NCI-H446 (cell line): ENCODE results near the gene MOB2.
"Not testable (repeated sequence)": the region's sequence is repeated elsewhere in the genome, so short reads cannot be mapped to it uniquely, and the experiment has no call there.

Experiments
- DNase-seq, 2 experiments: peaks; one replicate each; lab custom pipeline; 2025; lab: John Stamatoyannopoulos, UW

The MOB2 gene

GRCh38 chr11:1442807-1443366 lies 43.7 kb downstream of the MOB2 start:
- no peak for DNase-seq

DNA sequence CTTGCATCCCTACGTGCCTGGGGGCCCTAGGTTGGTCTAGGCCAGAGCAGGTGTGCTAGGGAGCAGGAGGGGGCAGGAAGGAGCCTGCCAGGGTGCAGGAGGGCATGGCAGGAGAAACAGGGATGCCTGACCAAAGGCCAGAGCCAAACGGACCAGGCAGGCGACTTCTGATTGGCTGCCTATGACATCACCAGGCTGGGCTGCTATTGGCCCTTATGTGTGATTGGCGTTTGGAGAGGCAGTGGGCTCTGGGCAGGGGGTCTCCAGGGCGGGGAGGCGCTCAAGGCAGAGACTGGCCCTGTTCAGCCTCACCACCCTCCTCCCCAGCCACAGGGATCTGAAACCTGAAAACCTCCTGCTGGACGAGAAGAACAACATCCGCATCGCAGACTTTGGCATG lies 44.4 kb downstream of the MOB2 start:
- DNase-seq: no peak

GRCh38 chr11:1440496-1440895 lies 46.1 kb downstream of the MOB2 start:
- DNase-seq: no peak

- DNase-seq: no peak
Observed at GRCh38 chr11:1440066-1440465, 46.5 kb downstream of the MOB2 start.

DNA sequence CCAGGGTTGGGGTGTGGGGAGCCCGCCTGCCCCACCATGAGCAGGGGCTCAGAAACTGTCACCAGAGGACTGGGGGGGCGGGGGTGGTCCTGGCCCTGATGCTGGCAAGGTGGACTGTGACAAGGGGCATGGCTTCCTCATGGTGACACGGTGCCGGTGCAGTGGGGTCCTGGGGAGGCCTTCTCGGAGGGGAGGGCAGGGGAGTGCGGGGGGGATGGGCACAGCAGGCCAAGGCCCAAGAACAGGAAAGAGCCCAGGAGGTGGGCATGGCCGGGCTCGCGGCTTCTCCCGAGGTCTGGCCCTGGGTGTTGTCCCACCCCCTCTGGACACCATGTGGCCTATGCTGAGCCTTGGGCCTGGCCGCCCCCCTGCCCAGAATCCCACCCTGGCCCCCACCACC lies 47.2 kb downstream of the MOB2 start:
- no peak for DNase-seq

DNA sequence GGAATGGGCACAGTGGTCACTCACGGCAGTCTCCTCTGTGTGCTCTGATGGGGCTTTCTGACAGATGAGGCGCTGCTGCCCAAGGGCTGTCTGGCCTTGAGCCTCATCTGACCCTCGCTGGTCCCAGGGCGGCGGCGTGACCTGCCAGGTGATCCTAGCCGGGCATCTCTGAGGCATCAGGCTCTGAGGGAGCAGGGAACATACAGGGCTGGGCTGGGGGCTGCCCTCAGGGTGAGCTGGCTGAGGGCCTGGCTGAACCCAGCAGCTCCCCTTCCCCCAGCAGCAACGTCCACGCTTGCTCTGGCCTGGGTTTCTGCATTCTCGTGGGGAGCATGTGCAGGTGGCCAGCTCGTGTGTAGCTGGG lies 47.6 kb downstream of the MOB2 start:
- DNase-seq: no peak

DNA sequence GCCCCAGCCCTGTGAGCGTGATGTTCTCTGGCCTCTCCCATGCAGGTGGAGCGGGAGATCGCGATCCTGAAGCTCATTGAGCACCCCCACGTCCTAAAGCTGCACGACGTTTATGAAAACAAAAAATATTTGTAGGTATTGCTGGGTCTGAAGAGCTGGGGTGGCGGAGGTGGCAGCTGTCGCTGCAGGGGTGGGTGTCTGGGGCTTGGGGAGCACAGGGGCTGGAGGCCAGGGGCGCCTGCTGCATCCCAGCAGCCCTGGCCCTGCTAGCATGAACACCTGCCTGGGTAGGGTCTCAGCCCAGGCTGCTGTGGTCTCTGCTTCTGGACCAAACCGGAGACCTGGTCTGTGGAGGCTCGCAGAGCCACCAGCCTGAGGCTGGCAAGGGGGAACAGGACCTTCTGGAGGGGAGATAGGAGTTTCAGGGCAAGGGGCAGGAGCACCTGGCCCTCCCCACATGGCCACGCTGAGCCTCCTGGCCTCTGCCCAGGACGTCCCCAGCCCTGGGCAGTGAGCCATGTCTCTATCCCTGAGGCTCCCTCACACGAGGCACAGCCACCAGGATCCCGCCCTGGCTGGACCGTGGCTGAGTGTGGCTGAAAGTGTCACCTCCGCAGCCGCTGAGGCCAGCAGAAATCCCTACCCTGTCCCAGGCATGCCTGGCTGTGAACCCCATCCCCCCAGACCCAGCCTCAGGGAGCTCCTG lies 48.2 kb downstream of the MOB2 start:
- DNase-seq: no peak

- DNase-seq: peak in 1 of 2 experiments; percentile 13
Observed at GRCh38 chr11:1437500-1437899, 49.1 kb downstream of the MOB2 start.

DNA sequence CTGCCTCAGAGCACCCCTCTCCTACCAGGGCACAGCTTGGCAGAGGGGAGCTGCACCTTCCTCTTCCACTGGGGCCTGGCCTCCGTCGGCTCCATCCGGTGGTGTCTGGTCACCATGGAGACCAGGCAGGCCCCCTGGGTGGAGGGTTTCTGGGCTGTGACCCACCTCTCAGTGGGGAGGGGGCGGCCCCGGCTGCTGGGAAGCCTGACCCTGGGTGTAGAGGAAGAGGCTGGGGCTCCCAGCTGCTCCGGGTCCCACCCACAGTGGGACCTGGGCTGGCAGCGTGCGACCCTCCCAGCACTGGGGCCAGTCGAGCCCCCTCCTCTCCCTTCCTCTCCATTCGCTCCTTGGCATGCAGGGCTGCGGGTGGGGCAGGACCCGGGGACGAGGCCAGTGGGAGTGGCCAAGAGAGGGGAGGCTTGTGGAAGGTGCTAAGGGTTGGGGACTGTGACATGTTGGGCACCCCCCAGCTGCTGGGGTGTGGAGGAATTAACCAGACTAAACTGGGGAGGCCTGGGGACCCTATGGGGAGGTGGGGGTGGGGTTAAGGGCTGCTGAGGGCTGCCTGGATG lies 50.0 kb downstream of the MOB2 start:
- DNase-seq: no peak

GRCh38 chr11:1435820-1436467 lies 50.6 kb downstream of the MOB2 start:
- no peak for DNase-seq

DNA sequence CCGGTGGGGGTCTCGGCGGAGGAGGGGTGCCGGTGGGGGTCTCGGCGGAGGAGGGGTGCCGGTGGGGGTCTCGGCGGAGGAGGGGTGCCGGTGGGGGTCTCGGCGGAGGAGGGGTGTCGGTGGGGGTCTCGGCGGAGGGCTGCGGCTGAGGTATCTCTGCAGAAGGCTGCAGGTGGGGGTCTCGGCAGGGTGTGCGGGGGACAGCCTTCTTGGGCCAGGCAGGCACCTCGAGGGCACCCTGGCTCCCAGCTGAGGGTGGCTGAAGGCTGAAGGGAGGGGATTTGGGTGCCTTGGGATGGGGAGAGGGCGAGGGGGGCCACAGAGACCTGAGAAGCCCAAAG lies 51.1 kb downstream of the MOB2 start:
- not testable (repeated sequence) for DNase-seq

DNA sequence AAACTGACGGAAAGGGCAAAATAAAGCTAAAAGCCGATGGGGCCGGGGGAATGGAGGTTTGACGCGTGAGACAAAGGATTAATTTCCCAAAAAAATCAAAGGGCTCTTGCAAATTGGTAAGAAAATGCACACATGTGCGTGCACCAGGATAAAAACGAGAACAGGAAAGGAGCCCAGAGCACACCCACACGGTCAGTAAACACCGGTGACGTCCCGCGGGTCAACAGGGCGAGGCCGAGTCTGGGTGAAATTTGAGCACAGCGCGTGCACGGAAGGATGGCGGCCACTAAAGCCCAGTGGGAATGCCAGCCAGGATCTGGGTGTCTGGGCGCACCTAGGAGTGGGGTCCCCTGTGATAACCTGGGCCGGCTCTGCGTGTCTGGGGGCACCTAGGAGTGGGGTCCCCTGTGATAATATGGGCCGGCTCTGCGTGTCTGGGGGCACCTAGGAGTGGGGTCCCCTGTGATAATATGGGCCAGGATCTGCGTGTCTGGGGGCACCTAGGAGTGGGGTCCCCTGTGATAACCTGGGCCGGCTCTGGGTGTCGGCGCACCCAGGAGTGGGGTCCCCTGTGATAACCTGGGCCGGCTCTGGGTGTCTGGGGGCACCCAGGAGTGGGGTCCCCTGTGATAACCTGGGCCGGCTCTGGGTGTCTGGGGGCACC lies 52.5 kb downstream of the MOB2 start:
- no peak for DNase-seq

DNA sequence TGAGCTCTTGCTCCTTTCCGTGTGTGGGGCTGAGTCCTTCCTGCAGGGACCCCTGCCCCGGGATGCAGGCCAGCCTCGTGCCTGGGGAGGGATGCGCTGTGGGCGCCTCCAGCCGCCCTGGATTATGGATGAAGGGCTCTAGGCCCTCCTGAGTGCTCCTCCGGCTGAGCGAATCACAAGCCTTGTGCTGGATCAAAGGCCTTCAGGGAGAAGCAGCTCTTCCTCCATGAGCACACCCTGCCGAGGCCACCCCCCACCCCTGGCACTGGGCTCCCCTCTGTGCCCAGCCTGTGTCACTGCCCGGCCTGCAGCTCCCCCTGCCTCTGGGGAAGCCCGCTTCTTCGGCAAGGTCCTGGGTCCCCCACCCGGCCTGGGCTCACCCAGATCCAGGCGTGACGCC lies 53.0 kb downstream of the MOB2 start:
- no peak for DNase-seq

DNA sequence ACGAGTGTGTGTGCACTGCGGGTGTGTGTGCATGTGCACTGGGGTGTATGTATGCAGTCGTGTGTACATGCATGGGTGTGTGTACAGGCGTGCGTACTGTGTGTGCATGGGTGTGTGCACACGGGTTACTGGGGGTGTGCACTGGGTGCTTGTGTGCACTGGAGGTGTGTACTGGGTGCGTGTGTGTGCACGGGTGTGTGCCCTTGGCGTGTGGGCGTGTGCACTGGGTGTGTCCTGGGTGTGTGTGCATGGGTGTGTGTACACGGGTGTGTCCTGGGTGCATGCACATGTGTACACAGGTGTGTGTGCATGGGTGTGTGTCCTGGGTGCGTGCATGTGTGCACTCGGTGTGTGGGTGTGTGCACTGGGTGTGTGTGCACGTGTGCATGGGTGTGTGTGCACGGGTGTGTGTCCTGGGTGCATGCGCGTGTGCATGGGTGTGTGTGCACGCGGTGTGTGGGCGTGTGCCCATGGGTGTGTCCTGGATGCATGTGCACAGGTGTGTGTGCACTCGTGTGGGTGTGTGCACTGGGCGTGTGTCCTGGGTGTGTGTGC lies 57.7 kb downstream of the MOB2 start:
- DNase-seq: no peak

DNA sequence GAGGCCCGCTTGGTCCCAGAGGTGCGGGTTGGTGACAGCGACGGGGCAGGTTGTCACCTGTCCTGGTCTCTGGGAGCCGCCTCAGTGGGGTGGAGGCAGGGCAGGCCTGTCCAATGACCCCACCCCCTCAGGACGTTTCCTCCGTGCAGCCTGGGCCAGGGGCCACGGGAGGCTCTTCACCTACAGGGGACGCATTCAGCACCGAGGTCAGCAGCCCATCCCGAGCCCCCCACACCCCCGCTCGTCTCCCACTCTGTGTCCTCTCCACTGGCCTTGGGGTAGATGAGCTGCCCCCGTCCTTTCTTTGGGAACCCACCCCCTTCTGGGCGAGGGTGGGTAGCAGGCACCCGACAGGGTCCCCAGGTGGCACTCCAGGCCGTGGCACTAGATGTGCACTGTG lies 61.1 kb downstream of the MOB2 start:
- DNase-seq: no peak

DNA sequence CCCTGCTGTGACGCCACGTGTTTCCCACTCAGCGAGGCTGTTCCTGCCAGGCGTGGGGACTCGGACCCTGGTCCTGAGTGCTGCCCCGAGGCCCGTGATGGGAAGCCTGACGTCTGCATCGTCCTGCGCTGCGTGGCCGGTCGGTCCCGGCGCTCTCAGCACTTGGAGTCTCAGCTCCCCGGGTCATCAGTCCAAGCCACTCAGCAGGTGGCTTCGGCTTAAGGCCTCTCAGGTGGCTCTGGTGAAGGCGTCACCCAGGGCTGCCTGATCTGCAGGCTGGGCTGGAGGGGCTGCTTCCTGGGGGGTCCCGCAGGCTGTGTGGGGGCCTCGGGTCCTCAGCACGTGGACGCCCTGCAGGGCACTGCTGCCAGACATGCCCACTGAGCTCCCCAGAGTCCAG lies 61.6 kb downstream of the MOB2 start:
- no peak for DNase-seq

DNA sequence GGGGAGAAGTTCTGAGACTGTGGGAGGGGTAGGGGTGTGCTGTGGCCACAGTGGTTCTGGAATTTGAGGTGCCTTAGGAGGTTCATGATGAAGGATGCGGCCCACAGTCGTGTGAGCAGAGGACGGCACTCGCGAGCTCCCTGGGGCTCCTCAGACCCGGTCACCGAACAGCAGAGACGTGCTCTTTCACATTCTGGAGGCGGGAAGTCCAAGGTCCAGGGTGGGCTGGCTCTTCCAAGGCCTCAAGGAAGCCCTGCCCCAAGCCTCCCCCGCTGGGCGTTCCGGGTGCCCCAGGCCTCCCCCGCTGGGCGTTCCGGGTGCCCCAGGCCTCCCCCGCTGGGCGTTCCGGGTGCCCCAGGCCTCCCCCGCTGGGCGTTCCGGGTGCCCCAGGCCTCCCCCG lies 63.2 kb downstream of the MOB2 start:
- not testable (repeated sequence) for DNase-seq

GRCh38 chr11:1422981-1423380 lies 63.6 kb downstream of the MOB2 start:
- DNase-seq: no peak

GRCh38 chr11:1422481-1422880 lies 64.1 kb downstream of the MOB2 start:
- DNase-seq: no peak

- DNase-seq: no peak
Observed at GRCh38 chr11:1421291-1421690, 65.3 kb downstream of the MOB2 start.

GRCh38 chr11:1419811-1420210 lies 66.8 kb downstream of the MOB2 start:
- no peak for DNase-seq
